T-helper 17 cell (primary cell): ENCODE results near the gene NACC2. TPM values are rescaled to one million over a fixed set of nuclear protein-coding genes. Genes with fewer than 3 reads are reported as not detected.

Experiments
- ATAC-seq: fragments of 150-1000 bp; cut with Tn5 transposase; 2 replicates; pipeline ENCODE4 v1.10.0; 2021; ENCODE audit warnings: mild to moderate bottlenecking, moderate library complexity
- DNase-seq, 3 donors: peaks; one replicate each; pipeline versions ENCODE4 v3.0.0 to v3.0.0-alpha.2; 2020 to 2021
- H3K9me3 ChIP-seq: one replicate; pipeline ENCODE4 v1.7.0; 2013; ENCODE audit warnings: low read length, mild to moderate bottlenecking; ENCODE audit not compliant: control insufficient read depth, poor library complexity, severe bottlenecking
- H3K27ac Mint-ChIP-seq: one replicate; pipeline ENCODE4 v1.8.0; 2022; ENCODE audit warnings: mild to moderate bottlenecking, moderate library complexity, mixed read lengths
- H3K27me3 Mint-ChIP-seq: one replicate; pipeline ENCODE4 v1.8.0; 2022; ENCODE audit warnings: mixed read lengths
- H3K36me3 Mint-ChIP-seq: one replicate; pipeline ENCODE4 v1.8.0; 2022; ENCODE audit warnings: low read depth, mixed read lengths
- H3K4me1 Mint-ChIP-seq: one replicate; pipeline ENCODE4 v1.8.0; 2022; ENCODE audit warnings: mild to moderate bottlenecking, mixed read lengths
- H3K4me3 Mint-ChIP-seq: one replicate; pipeline ENCODE4 v1.8.0; 2022; ENCODE audit warnings: mild to moderate bottlenecking, moderate library complexity, mixed read lengths
- total RNA-seq, 4 donors: library from RNA in 2 of 4; stranded (reverse) in 2 of 4; gene quantifications; one replicate each; pipeline ENCODE4 v1.2.3 and lab custom pipeline; 2022 to 2026

The NACC2 gene
- total RNA-seq, 2 donors from 2014 or later: 5.8 to 5.9 TPM

DNA sequence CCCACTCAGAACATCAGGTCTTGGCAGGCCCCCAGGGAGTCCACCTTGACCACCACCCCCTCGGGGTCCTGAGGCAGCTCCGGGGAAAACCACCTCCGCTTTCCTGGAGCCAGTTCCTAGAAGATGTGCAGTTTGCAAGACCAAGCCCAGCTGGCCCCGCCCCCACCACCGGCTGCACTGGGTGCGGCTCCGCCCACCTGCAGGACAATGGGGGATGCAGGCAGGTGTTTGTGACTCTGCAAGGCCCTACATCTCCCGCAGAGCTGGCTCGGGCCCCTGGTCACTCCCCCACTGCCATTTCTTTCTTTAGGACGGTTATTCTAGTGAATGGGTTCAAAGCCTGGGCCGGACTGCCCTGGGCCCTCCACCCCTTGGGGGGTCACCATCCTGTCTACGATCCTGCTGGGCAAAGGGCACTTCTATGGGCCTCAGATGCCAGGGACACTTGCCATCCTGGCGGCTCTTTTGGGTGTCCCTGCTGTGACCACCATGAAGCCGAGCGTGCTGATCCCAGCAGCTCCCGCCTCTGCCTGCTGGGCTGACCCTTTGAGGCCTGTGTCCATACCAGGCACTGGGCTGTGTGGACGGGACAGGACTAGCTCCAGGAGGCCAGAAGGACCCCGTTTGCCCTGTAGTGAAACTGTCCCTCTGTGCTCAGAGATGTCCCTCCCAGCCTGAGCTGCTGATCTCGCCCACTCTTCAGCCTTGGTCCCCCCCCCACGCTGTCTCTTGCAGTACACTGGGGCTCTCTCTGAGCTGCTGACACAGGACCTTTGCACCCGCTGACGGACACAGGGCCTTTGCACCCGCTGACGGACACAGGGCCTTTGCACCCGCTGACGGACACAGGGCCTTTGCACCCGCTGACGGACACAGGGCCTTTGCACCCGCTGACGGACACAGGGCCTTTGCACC, 5.9 kb upstream of the NACC2 start:
- ATAC-seq (no peak), DNase-seq (no peak)
- H3K9me3 ChIP-seq: no peaks in the 10 kb centered on the region
- H3K4me3 Mint-ChIP-seq: no peak overlapping the region
- peaks cover 8% of the 10 kb centered on the region for H3K27me3 Mint-ChIP-seq
- peaks cover 19% of the 10 kb centered on the region for H3K4me1 Mint-ChIP-seq
- no peak overlapping the region for H3K27ac Mint-ChIP-seq
- no peaks in the 10 kb centered on the region for H3K36me3 Mint-ChIP-seq

DNA sequence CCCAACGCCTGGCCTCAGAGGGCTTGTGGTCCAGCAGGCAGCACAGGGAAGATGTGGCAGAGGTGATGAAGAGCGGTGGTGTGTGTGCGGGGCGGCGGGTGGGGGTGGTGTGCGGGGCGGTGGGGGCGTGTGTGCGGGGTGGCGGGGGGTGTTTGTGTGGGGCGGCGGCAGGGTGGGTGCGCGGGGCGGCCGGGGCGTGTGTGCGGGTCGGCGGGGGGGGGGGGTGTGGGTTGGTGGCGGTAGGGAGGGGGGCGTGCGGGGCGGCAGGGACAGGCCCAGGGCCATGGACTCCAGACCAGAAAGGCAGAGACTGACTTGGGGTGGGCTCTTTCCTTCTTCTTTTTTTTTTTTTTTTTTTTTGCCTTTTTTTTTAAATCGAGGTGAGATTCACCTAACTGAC, 4.5 kb upstream of the NACC2 start:
- H3K9me3 ChIP-seq: no peaks in the 10 kb centered on the region
- H3K27ac Mint-ChIP-seq: no peak overlapping the region
- peaks cover 8% of the 10 kb centered on the region for H3K27me3 Mint-ChIP-seq
- no peak overlapping the region for H3K4me3 Mint-ChIP-seq
- no peak for ATAC-seq
- no peaks in the 10 kb centered on the region for H3K36me3 Mint-ChIP-seq
- H3K4me1 Mint-ChIP-seq: peaks cover 17% of the 10 kb centered on the region
- DNase-seq: no peak

DNA sequence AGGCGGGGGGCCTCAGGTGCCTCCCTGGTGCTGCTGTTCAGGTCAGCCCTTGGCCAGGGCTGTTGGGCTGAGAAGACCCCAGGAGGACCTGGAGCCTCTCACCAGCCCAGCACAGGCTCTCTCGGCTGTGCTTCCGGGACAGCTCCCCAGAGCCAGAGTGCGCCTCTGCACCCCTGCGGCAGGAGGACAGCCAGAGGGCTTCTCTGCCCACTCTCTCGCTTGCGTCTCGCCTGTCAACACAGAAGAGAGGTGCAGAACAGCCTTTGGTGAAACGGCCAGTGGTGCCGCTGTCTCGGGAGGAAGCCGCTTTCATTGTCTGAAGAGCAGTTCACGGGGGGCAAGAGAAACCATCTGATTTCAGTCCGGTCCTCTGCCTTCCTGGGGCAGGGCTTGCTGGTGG, 3.8 kb upstream of the NACC2 start:
- H3K36me3 Mint-ChIP-seq: no peaks in the 10 kb centered on the region
- H3K27me3 Mint-ChIP-seq: peaks cover 8% of the 10 kb centered on the region
- peaks cover 18% of the 10 kb centered on the region for H3K4me1 Mint-ChIP-seq
- no peaks in the 10 kb centered on the region for H3K9me3 ChIP-seq
- ATAC-seq (no peak), DNase-seq (no peak)
- H3K27ac Mint-ChIP-seq: no peak overlapping the region
- H3K4me3 Mint-ChIP-seq: peak overlapping the region; percentile 67

DNA sequence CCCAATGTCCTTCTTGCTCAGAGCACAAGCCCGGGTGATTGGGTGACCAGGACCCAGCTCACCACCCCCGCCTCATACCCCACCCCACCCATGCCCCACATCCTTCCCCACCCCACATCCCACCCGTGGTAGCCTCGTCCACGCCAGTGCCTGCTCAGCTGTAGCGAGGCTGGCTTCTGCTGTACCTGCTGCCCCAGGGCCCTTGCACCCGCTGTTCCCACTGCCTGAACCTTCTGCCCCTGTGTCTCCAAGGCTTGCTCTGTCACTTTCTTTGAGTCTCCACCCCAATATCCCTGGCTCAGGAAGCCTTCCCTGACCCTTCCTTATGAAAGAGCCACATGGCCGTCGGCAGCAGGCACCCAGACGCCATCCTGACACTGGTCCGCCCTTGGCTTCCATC, 3.1 kb upstream of the NACC2 start:
- Mint-ChIP-seq H3K27ac (no peak overlapping the region), H3K4me3 (peak overlapping the region; percentile 31), H3K36me3 (no peaks in the 10 kb centered on the region), H3K4me1 (peaks cover 23% of the 10 kb centered on the region), H3K27me3 (peaks cover 8% of the 10 kb centered on the region)
- no peaks in the 10 kb centered on the region for H3K9me3 ChIP-seq
- no peak for ATAC-seq
- DNase-seq: no peak

DNA sequence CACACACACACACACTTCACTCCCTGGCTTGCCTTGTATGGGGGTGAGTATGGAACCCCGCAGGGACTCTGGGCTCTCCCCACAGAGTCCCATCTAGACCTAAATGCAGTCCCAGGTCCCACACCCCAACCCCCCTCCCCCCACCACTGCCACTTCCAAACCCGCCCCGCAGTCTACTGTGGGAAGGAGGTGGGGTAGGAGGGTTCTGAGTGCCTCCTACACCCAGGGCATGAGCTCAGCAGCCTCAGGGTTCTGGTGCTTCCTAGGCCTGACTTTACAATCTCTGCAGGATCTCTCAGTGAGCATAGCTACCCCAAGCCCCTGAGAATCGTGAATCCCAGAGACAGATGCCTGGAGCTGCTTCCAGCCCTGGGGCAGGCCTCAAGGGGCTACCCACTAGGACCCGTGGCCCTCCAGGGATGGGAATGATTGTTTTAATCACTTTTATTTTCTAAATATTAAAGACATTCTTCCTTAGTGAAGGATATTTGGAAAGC, 1.5 kb upstream of the NACC2 start:
- Mint-ChIP-seq H3K27me3 (peaks cover 8% of the 10 kb centered on the region), H3K27ac (no peak overlapping the region), H3K36me3 (no peaks in the 10 kb centered on the region), H3K4me3 (peak overlapping the region; percentile 66), H3K4me1 (peaks cover 31% of the 10 kb centered on the region)
- DNase-seq (no peak), ATAC-seq (no peak)
- H3K9me3 ChIP-seq: no peaks in the 10 kb centered on the region

DNA sequence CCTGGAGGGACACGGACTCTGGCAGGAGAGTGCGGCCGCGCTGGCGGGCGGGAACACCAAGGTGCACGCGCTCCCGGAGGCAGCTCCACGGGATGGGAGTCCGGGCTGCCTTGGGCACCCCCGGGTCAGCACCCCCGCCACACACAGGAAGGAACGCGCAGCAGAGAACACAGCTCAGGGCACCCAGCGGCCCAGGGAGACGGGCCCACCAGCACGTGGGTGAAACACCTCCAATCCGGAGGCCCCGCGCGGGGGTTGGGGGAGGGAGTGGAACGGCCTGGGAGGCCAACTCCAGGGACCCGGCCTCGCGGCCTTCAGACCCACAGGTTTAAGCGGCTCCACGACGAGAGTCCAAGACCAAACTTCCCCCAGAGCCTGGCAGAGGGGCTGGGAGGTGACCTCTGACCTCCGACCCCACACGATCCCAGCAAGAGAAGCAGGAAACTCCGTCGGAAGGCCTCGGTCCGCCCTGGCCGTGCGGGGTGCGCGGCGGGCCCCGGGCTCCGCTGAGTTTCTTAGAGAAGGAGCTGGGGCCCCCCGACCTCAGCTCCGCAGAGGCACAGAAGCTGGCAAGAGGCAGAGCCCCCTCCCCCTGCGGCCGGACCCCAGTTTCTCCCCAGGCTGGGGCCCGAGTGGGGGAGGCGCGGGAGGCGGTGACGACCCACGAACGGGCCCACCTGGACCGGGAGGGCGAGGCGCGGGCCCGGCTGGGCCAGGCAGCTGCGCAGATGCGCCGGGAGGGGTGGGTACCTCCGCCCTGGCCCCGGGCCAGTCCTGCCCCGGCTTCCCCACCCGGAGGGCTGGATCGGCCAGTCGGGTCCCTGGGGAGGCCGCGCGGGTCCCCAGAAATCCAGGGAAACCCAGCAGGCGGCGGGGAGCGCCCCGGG, 851 bp downstream of the NACC2 start:
- Mint-ChIP-seq H3K4me3 (peak overlapping the region; percentile 88), H3K4me1 (peaks cover 30% of the 10 kb centered on the region), H3K27ac (no peak overlapping the region)

DNA sequence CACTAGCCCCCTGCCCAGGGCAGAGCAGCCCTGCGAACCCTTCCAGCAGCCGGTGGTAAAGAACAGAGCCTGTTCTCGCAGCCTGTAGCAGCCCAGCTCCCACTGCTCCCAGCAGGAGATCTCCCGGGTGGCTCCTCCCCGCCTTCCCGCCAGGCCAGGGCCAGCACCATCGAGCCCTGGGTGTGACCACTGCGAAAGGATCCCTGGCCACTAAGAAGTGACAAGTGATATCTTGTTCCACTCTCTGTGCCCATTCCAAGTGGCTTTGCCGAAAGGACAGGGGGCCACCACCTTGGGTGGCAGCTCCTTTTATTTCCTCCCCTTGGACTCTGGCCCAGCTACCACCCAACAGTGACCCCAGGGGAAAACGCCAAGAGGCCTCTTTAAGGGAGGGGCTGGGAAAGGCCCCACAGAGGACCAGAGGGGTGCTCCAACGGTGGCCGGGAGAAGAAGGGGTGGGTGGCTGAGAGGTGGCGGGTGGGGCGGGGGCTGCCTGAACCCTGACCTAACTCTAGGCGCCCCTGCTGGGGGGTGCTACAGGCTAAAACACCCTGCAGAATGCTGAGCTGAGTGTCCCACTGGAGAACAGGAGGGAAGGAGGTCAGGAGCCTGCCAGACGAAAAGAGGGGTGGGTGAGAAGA, 1.6 kb downstream of the NACC2 start:
- no peaks in the 10 kb centered on the region for H3K9me3 ChIP-seq
- Mint-ChIP-seq H3K36me3 (no peaks in the 10 kb centered on the region), H3K4me1 (peaks cover 24% of the 10 kb centered on the region), H3K27ac (no peak overlapping the region), H3K27me3 (peaks cover under 1% of the 10 kb centered on the region), H3K4me3 (peak overlapping the region; percentile 88)
- ATAC-seq (no peak), DNase-seq (no peak)

More for the DNA sequence above, 851 bp downstream of the NACC2 start:
- ATAC-seq: peak; percentile 79
- no peaks in the 10 kb centered on the region for H3K9me3 ChIP-seq
- peak in 2 of 3 donors; percentile 29 to 39 for DNase-seq
- no peaks in the 10 kb centered on the region for H3K36me3 Mint-ChIP-seq
- peaks cover 8% of the 10 kb centered on the region for H3K27me3 Mint-ChIP-seq

DNA sequence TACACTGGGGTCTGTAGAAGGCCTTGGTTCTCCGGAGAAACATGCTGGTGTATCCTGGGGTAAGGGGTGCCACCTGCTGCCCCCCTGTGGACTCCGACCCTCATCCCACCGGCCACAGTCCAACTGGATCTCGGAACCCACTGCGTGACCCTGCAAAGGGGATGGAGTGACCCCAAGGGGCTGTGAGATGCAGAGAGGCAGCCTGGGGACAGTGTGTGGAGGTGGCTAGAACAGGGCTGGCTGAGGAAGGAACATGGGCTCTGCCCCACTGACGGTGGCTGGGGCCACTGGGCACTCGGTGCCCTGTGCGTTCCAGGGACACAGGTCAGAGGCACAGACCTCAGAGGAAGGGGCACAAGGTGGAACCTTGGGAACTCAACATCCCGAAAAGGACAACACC, 2.3 kb downstream of the NACC2 start:
- ATAC-seq: no peak
- Mint-ChIP-seq H3K4me3 (peak overlapping the region; percentile 88), H3K36me3 (no peaks in the 10 kb centered on the region), H3K27ac (no peak overlapping the region), H3K4me1 (peaks cover 23% of the 10 kb centered on the region), H3K27me3 (no peaks in the 10 kb centered on the region)
- no peak for DNase-seq
- H3K9me3 ChIP-seq: no peaks in the 10 kb centered on the region

DNA sequence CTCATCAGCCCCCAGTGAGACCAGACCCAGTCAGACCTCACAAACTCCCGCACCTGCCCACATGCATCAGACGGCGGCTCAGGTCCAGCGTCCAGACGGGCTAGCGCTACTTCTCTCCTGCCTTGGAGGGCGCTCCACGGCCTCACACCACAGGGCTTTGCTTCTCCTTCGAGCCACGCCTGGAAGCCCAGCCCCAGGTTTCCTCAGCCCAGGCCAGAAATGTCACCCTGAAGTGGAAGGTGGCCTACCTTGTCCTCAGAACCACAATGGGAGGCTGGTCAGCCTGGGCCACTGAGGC, 2.8 kb downstream of the NACC2 start:
- no peaks in the 10 kb centered on the region for H3K9me3 ChIP-seq
- H3K36me3 Mint-ChIP-seq: no peaks in the 10 kb centered on the region
- no peak for DNase-seq
- no peaks in the 10 kb centered on the region for H3K27me3 Mint-ChIP-seq
- no peak overlapping the region for H3K4me3 Mint-ChIP-seq
- H3K4me1 Mint-ChIP-seq: peaks cover 20% of the 10 kb centered on the region
- no peak for ATAC-seq
- H3K27ac Mint-ChIP-seq: no peak overlapping the region

DNA sequence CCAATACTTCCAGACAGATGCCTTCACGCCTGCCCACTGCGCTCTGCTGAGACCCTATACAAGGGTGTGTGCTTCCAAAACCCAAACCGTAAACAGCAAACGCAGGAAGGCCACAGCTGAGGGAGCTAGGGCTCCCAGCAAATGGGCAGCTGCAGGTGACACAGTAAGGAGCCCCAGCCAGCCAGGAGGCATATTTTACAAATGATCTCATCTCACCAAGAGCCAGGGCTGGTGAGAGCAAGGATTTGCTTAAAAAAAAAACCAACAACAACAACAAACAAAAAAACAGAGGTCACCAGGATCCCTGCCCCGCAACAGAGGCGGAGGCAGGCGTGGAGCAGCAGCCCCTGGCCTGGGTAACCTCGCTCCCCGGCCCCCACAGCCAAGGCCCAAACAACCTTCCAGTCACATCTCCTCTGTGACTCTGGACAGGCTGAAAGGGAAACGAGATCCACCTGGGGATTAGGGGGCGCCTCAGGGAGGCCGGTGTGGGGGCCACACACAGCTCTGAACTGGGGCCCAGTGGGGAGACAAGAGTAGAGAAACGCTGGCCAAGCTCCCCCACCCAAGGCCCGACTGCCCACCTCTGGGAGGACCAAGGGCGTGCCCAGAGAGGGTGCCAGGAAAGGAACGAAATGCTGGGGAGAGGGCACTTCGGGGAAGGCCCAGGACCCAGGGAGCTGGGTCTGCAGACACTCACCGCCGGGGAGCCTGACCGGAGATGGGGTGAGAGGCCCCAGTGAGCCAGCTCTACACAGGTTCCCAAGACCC, 3.3 kb downstream of the NACC2 start:
- H3K9me3 ChIP-seq: no peaks in the 10 kb centered on the region

DNA sequence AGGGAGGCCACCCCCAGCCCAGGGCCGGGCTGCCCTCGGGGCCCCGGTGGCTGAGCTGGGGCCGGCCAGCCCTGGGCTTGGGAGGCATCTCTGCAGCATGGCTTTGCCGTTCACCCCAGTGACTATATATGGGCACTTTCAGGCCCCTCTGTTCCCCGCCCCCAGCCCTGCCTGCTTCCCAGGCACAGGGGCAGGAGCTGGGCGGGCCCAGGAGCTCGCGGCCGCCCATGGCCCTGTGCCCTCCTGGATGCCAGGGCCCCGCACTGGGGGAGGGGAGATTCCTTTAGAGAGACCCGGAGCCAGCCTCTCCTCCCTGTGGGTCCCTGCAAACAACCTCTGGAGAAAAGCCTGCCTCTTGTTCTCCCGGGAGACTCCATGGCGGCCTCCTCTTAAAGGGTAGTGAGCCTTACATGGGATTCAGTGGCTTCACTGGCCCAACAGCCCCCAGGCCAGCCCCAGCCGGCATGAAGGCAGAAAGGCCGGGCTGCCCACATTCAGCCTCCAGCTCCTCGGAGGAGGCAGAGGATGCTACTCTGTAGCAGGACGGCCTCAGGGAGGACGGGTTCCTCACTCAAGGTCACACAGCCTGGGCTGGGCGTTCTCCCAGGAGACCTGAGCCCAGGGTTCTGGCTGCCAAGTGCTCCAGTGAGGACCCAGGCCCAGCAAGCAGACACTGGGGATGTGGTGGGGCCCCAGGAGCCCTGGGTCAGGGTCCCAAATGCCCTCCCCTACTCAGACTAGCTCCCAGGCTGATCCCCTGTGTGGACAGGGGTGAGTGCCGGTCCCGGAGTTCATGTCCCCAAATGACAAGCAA, 4.1 kb downstream of the NACC2 start:
- no peak for ATAC-seq
- peaks cover 23% of the 10 kb centered on the region for H3K4me1 Mint-ChIP-seq
- no peaks in the 10 kb centered on the region for H3K27me3 Mint-ChIP-seq
- H3K4me3 Mint-ChIP-seq: peak overlapping the region; percentile 49
- H3K36me3 Mint-ChIP-seq: no peaks in the 10 kb centered on the region
- no peak overlapping the region for H3K27ac Mint-ChIP-seq
- no peak for DNase-seq
- H3K9me3 ChIP-seq: no peaks in the 10 kb centered on the region

More for the DNA sequence above, 3.3 kb downstream of the NACC2 start:
- Mint-ChIP-seq H3K36me3 (no peaks in the 10 kb centered on the region), H3K27ac (no peak overlapping the region), H3K4me3 (peak overlapping the region; percentile 49), H3K4me1 (peaks cover 23% of the 10 kb centered on the region), H3K27me3 (no peaks in the 10 kb centered on the region)
- no peak for ATAC-seq
- no peak for DNase-seq
